KMS-11 (cell line): ENCODE measurements around the gene TMEM176A.

Experiments used
- H2AFZ ChIP-seq: fragments of 200-600 bp; sonication (generic); 2 replicates; pipeline ENCODE4 v1.6.1; 2016; ENCODE audit warnings: antibody characterized with exemption, mixed run types, low read depth
- H3K27ac ChIP-seq: fragments of 200-600 bp; sonication (generic); 2 replicates; pipeline ENCODE4 v1.6.1; 2016; ENCODE audit warnings: mild to moderate bottlenecking, mixed run types
- H3K27me3 ChIP-seq: fragments of 200-600 bp; sonication (generic); 2 replicates; pipeline ENCODE4 v1.6.1; 2017; ENCODE audit warnings: mild to moderate bottlenecking, low read depth, mixed run types, moderate library complexity; ENCODE audit not compliant: insufficient read depth
- H3K36me3 ChIP-seq: fragments of 200-600 bp; sonication (generic); 2 replicates; pipeline ENCODE4 v1.6.1; 2017; ENCODE audit warnings: mild to moderate bottlenecking, mixed run types; ENCODE audit not compliant: insufficient read depth
- H3K4me1 ChIP-seq: fragments of 200-600 bp; sonication (generic); 2 replicates; pipeline ENCODE4 v1.6.1; 2016; ENCODE audit warnings: mild to moderate bottlenecking, low read depth, mixed run types; ENCODE audit not compliant: poor library complexity, severe bottlenecking
- H3K4me2 ChIP-seq: fragments of 200-600 bp; sonication (generic); 2 replicates; pipeline ENCODE4 v1.7.0; 2016; ENCODE audit warnings: mild to moderate bottlenecking, mixed run types
- H3K4me3 ChIP-seq: fragments of 200-600 bp; sonication (generic); IDR thresholded peaks from 2 replicates; pipeline ENCODE4 v1.6.1; 2017; ENCODE audit warnings: low read depth, low read length, mixed read lengths; ENCODE audit not compliant: insufficient read depth
- H3K79me2 ChIP-seq: fragments of 200-600 bp; sonication (generic); 2 replicates; pipeline ENCODE4 v1.6.1; 2016; ENCODE audit warnings: low read depth, mixed run types; ENCODE audit not compliant: insufficient read depth
- H3K9ac ChIP-seq: fragments of 200-600 bp; sonication (generic); 2 replicates; pipeline ENCODE4 v1.6.1; 2016; ENCODE audit warnings: mild to moderate bottlenecking, mixed run types
- H4K20me1 ChIP-seq: fragments of 200-600 bp; sonication (generic); 2 replicates; pipeline ENCODE4 v1.6.1; 2016; ENCODE audit warnings: mild to moderate bottlenecking, mixed run types; ENCODE audit not compliant: insufficient read depth
- CTCF ChIP-seq: fragments of 200-600 bp; sonication (generic); conservative IDR thresholded peaks from 2 replicates; pipeline ENCODE4 v1.6.1; 2017; ENCODE audit warnings: low read depth, mild to moderate bottlenecking, antibody characterized with exemption, low read length, moderate library complexity, mixed read lengths

TMEM176A gene

DNA sequence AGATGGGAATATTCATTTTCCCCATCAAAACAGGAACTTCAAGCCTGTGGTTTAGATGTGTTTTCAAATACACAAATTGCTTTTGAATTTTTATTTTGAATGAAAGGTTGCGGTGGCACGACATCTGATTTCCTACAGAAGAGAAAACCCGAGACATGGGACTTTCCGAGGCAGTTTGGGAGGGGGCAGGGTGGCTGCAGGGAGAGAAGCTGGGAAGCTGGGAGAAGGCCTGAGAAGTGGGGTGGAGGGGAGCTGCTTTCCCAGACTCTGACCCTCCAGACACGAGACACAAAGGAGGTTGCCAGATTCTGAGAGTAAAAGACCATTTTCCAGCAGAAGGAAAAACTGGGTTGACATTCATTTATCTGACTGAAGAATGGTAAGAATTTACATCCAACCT, 19.6 kb downstream of the TMEM176A start:
- Histone ChIP-seq H3K27ac (no peak overlapping the region), H3K9ac (no peak overlapping the region), H3K4me2 (no peak overlapping the region), H3K79me2 (no peaks in the 10 kb centered on the region), H3K4me3 (no peak overlapping the region), H4K20me1 (no peaks in the 10 kb centered on the region), H2AFZ (no peak overlapping the region), H3K4me1 (no peaks in the 10 kb centered on the region), H3K27me3 (no peaks in the 10 kb centered on the region), H3K36me3 (no peaks in the 10 kb centered on the region)
- no peak for TF ChIP-seq CTCF

GRCh38 chr7:150820578-150821198, 20.1 kb downstream of the TMEM176A start:
- no peaks in the 10 kb centered on the region for H3K79me2 ChIP-seq
- no peak overlapping the region for H3K4me2 ChIP-seq
- H3K27ac ChIP-seq, result no peak overlapping the region
- no peak overlapping the region for H2AFZ ChIP-seq
- no peak for TF ChIP-seq CTCF
- H3K9ac ChIP-seq, result no peak overlapping the region
- no peaks in the 10 kb centered on the region for H4K20me1 ChIP-seq
- H3K4me3 ChIP-seq, result no peak overlapping the region
- no peaks in the 10 kb centered on the region for H3K4me1 ChIP-seq
- H3K36me3 ChIP-seq, result no peaks in the 10 kb centered on the region
- H3K27me3 ChIP-seq, result no peaks in the 10 kb centered on the region

- H3K4me2 ChIP-seq, result no peak overlapping the region
- no peaks in the 10 kb centered on the region for H3K79me2 ChIP-seq
- no peaks in the 10 kb centered on the region for H4K20me1 ChIP-seq
- no peak overlapping the region for H3K9ac ChIP-seq
- no peak for TF ChIP-seq CTCF
- H3K27me3 ChIP-seq, result no peaks in the 10 kb centered on the region
- H3K4me1 ChIP-seq, result no peaks in the 10 kb centered on the region
- H3K27ac ChIP-seq, result no peak overlapping the region
- no peaks in the 10 kb centered on the region for H3K36me3 ChIP-seq
- H3K4me3 ChIP-seq, result no peak overlapping the region
- no peak overlapping the region for H2AFZ ChIP-seq
Observed at GRCh38 chr7:150823043-150823442, 22.5 kb downstream of the TMEM176A start.

GRCh38 chr7:150823484-150824126, 23.0 kb downstream of the TMEM176A start:
- Histone ChIP-seq H3K27me3 (no peaks in the 10 kb centered on the region), H3K4me1 (no peaks in the 10 kb centered on the region), H2AFZ (no peak overlapping the region), H4K20me1 (no peaks in the 10 kb centered on the region), H3K36me3 (no peaks in the 10 kb centered on the region), H3K79me2 (no peaks in the 10 kb centered on the region), H3K9ac (no peak overlapping the region), H3K4me3 (no peak overlapping the region), H3K4me2 (no peak overlapping the region), H3K27ac (no peak overlapping the region)
- no peak for TF ChIP-seq CTCF
